ENCODE data around the gene TMEM184B.

The TMEM184B gene

GRCh38 chr22:38309614-38310517 lies 37.1 kb upstream of the TMEM184B start:
- H3K27ac ChIP-seq: no peak overlapping the region
- no peak overlapping the region for H3K4me3 ChIP-seq (ENCODE audit: low read depth in 1 of 2, low read length in 1 of 2)

GRCh38 chr22:38308791-38309498 lies 36.1 kb upstream of the TMEM184B start:
- Histone ChIP-seq H3K4me1 (ENCODE audit: control insufficient read depth in 1 of 2, insufficient read depth in 1 of 2, low read depth in 1 of 2, low read length in 1 of 2) (peaks cover 0 to under 1% of the 10 kb centered on the region in 2 experiments), H3K36me3 (no peaks in the 10 kb centered on the region), H3K9me3 (no peaks in the 10 kb centered on the region), H3K27me3 (peaks cover 4% of the 10 kb centered on the region), H3K27ac (no peak overlapping the region), H3K4me3 (ENCODE audit: low read depth in 1 of 2, low read length in 1 of 2) (no peak overlapping the region)
- TF ChIP-seq, protein P1, sequence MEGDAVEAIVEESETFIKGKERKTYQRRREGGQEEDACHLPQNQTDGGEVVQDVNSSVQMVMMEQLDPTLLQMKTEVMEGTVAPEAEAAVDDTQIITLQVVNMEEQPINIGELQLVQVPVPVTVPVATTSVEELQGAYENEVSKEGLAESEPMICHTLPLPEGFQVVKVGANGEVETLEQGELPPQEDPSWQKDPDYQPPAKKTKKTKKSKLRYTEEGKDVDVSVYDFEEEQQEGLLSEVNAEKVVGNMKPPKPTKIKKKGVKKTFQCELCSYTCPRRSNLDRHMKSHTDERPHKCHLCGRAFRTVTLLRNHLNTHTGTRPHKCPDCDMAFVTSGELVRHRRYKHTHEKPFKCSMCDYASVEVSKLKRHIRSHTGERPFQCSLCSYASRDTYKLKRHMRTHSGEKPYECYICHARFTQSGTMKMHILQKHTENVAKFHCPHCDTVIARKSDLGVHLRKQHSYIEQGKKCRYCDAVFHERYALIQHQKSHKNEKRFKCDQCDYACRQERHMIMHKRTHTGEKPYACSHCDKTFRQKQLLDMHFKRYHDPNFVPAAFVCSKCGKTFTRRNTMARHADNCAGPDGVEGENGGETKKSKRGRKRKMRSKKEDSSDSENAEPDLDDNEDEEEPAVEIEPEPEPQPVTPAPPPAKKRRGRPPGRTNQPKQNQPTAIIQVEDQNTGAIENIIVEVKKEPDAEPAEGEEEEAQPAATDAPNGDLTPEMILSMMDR (IDR thresholded peaks at IDR 0.05): no peak

More at GRCh38 chr22:38309614-38310517, 37.1 kb upstream of the TMEM184B start:
- TF ChIP-seq, protein P1 (IDR thresholded peaks at IDR 0.05): no peak
- no peaks in the 10 kb centered on the region for H3K9me3 ChIP-seq
- no peaks in the 10 kb centered on the region for H3K36me3 ChIP-seq
- no peaks in the 10 kb centered on the region for H3K4me1 ChIP-seq (ENCODE audit: control insufficient read depth in 1 of 2, insufficient read depth in 1 of 2, low read depth in 1 of 2, low read length in 1 of 2)
- H3K27me3 ChIP-seq: peaks cover 13% of the 10 kb centered on the region

GRCh38 chr22:38305471-38306448 lies 33.0 kb upstream of the TMEM184B start:
- Histone ChIP-seq H3K4me3 (ENCODE audit: low read depth in 1 of 2, low read length in 1 of 2) (no peak overlapping the region), H3K27ac (no peak overlapping the region), H3K4me1 (ENCODE audit: control insufficient read depth in 1 of 2, insufficient read depth in 1 of 2, low read depth in 1 of 2, low read length in 1 of 2) (peaks cover 0 to 3% of the 10 kb centered on the region in 2 experiments), H3K36me3 (peaks cover 14% of the 10 kb centered on the region), H3K9me3 (no peaks in the 10 kb centered on the region), H3K27me3 (no peaks in the 10 kb centered on the region)
- TF ChIP-seq, protein P1 (IDR thresholded peaks at IDR 0.05): no peak

GRCh38 chr22:38304526-38304925 lies 31.7 kb upstream of the TMEM184B start:
- Histone ChIP-seq H3K4me3 (ENCODE audit: low read depth in 1 of 2, low read length in 1 of 2) (no peak overlapping the region), H3K9me3 (no peaks in the 10 kb centered on the region), H3K27me3 (no peaks in the 10 kb centered on the region), H3K4me1 (ENCODE audit: control insufficient read depth in 1 of 2, insufficient read depth in 1 of 2, low read depth in 1 of 2, low read length in 1 of 2) (peaks cover 0 to 3% of the 10 kb centered on the region in 2 experiments), H3K36me3 (peaks cover 26% of the 10 kb centered on the region), H3K27ac (no peak overlapping the region)
- TF ChIP-seq, protein P1 (IDR thresholded peaks at IDR 0.05): no peak

DNA sequence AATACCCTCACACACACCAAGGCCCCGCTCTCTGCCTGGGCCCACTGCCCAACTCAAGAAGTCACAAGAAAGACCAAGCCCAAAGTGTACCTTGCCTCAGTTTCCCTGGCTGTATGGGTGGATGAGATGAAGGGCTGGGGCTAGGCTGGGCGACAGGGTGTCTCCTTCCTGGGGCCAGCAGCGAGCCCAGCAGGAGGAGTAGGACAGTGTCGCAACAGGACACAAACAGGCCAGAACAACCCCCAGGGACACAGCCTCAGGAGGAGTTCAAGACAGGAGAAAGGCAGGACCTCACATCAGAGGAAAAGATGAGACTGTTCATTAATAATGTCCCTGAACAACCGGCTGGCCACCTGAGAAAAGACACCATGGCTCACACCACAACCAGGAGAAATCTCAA lies 31.2 kb upstream of the TMEM184B start:
- no peaks in the 10 kb centered on the region for H3K27me3 ChIP-seq
- H3K27ac ChIP-seq: no peak overlapping the region
- H3K4me1 ChIP-seq (ENCODE audit: control insufficient read depth in 1 of 2, insufficient read depth in 1 of 2, low read depth in 1 of 2, low read length in 1 of 2): peaks cover 0 to 3% of the 10 kb centered on the region in 2 experiments
- TF ChIP-seq, protein P1 (IDR thresholded peaks at IDR 0.05): no peak
- H3K36me3 ChIP-seq: peaks cover 32% of the 10 kb centered on the region
- no peak overlapping the region for H3K4me3 ChIP-seq (ENCODE audit: low read depth in 1 of 2, low read length in 1 of 2)
- H3K9me3 ChIP-seq: no peaks in the 10 kb centered on the region

Data from neutrophil (primary cell).